Liver (tissue), 3 donors: ENCODE results near the gene PLXNA3.

Experiments
- ATF3 ChIP-seq: IDR thresholded peaks from 2 replicates; pipeline ENCODE4 v1.6.1; 2016; ENCODE audit warnings: antibody characterized with exemption
- CTCF ChIP-seq: fragments of 150-350 bp; IDR thresholded peaks from 2 replicates; pipeline ENCODE4 v1.5.1; 2017; ENCODE audit warnings: improper control_type of control experiment, low read depth, low read length; ENCODE audit not compliant: missing input control
- EGR1 ChIP-seq, 2 donors: IDR thresholded peaks; 2 replicates each; pipeline ENCODE4 v1.6.1; 2016 to 2018; ENCODE audit warnings: antibody characterized with exemption in 2 of 2, low read depth in 2 of 2
- FOXA1 ChIP-seq: IDR thresholded peaks from 2 replicates; pipeline ENCODE4 v1.6.1; 2016; ENCODE audit warnings: antibody characterized with exemption
- GABPA ChIP-seq, 2 donors: IDR thresholded peaks in 1 of 2; conservative IDR thresholded peaks in 1 of 2; 2 replicates each; pipeline ENCODE4 v1.6.1; 2016; ENCODE audit warnings: antibody characterized with exemption in 2 of 2, mild to moderate bottlenecking in 1 of 2, moderate library complexity in 1 of 2
- HNF4A ChIP-seq, 2 donors: conservative IDR thresholded peaks; 2 replicates each; pipeline ENCODE4 v1.6.1; 2016; ENCODE audit warnings: antibody characterized with exemption in 2 of 2, mild to moderate bottlenecking in 2 of 2
- MAX ChIP-seq: IDR thresholded peaks from 2 replicates; pipeline ENCODE4 v1.6.1; 2016; ENCODE audit warnings: antibody characterized with exemption
- RAD21 ChIP-seq, 2 donors: IDR thresholded peaks; 2 replicates each; pipeline ENCODE4 v1.6.1; 2016; ENCODE audit warnings: antibody characterized with exemption in 2 of 2, mild to moderate bottlenecking in 2 of 2
- REST ChIP-seq: IDR thresholded peaks from 2 replicates; pipeline ENCODE4 v1.6.1; 2016; ENCODE audit warnings: antibody characterized with exemption, mild to moderate bottlenecking
- RXRA ChIP-seq, 2 donors: IDR thresholded peaks; 2 replicates each; pipeline ENCODE4 v1.6.1; 2017 to 2018; ENCODE audit warnings: antibody characterized with exemption in 2 of 2, mild to moderate bottlenecking in 1 of 2
- SP1 ChIP-seq: IDR thresholded peaks from 2 replicates; pipeline ENCODE4 v1.6.1; 2018; ENCODE audit warnings: antibody characterized with exemption, mild to moderate bottlenecking
- TAF1 ChIP-seq: conservative IDR thresholded peaks from 2 replicates; pipeline ENCODE4 v1.6.1; 2016; ENCODE audit warnings: antibody characterized with exemption, mild to moderate bottlenecking
- YY1 ChIP-seq: IDR thresholded peaks from 2 replicates; pipeline ENCODE4 v1.6.1; 2016; ENCODE audit warnings: antibody characterized with exemption, mild to moderate bottlenecking
- ZBTB33 ChIP-seq: IDR thresholded peaks from 2 replicates; pipeline ENCODE4 v1.6.1; 2016; ENCODE audit warnings: antibody characterized with exemption
- donor health status: healthy.
- donor health status: healthy.

- TF ChIP-seq CTCF, result no peak
- TF ChIP-seq ZBTB33, result no peak
- no peak for TF ChIP-seq HNF4A (conservative IDR thresholded peaks at IDR 0.05)
- no peak for TF ChIP-seq SP1
- no peak for TF ChIP-seq YY1
- no peak for TF ChIP-seq MAX
- TF ChIP-seq EGR1 (IDR thresholded peaks at IDR 0.05; ENCODE audit: low read depth in 2 of 2), result no peak
- no peak for TF ChIP-seq TAF1
- no peak for TF ChIP-seq ATF3
- no peak for TF ChIP-seq RAD21 (IDR thresholded peaks at IDR 0.05)
- TF ChIP-seq RXRA (IDR thresholded peaks at IDR 0.05), result no peak
- no peak for TF ChIP-seq GABPA (IDR thresholded peaks at IDR 0.05 in 1 of 2, conservative IDR thresholded peaks at IDR 0.05 in 1 of 2)
- no peak for TF ChIP-seq REST
- no peak for TF ChIP-seq FOXA1
Observed at GRCh38 chrX:154440623-154441357, 17.3 kb upstream of the PLXNA3 start.
